ENCODE data around the gene DCST1.
A peak's percentile ranks its signal among the peaks of the same experiment; 100 is the strongest.

The DCST1 gene

DNA sequence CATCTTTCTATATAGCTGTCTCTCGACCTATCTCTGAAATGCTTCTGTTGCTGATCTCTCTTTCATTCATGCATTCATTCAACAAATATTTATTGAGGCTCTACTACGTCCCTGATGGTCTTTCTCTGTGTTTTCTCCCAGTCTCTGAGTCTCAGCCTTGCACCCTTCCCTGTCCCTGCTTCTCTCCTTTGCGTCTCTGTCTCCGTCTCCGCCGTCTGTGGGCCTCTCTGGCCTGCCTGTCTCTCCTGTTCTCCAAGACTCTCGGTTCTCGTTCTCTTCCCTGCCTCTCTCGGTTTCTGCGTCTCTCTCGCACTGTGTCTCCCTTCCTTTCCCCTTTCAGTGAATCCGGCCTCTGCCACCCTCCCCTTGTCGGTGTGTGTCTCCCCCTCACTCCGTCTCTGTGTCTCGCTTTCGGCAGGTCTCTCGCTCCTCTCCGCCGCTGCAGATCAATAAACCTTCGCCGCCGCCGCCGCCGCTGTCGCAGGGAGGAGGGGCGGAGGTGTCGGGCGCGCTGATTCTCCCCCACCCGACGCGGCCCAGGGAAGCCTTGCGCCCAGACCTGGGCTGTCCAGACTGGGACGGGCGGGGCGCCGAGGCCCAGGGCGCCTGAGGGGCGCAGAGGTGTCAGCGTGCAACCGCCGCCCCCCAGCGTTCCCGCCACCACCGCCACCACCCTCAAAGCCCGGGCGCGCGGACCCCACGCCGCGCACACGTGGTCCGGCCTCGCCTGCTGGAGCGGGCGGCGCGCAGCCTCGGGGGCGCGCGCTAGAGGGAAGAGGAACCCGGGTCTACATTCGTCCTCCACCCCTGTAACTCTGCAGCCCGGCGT lies 48.1 kb downstream of the DCST1 start:
- peak overlapping the region; percentile 71 for H3K27ac Mint-ChIP-seq
- peak overlapping the region; percentile 73 for H3K4me3 Mint-ChIP-seq
- H3K4me1 Mint-ChIP-seq (ENCODE audit: low read depth): peaks cover 42% of the 10 kb centered on the region
- peaks cover 48% of the 10 kb centered on the region for H3K27me3 Mint-ChIP-seq (ENCODE audit: low read depth)
- peaks cover 5% of the 10 kb centered on the region for H3K36me3 Mint-ChIP-seq (ENCODE audit: low read depth)
- H3K9me3 Mint-ChIP-seq: no peaks in the 10 kb centered on the region

DNA sequence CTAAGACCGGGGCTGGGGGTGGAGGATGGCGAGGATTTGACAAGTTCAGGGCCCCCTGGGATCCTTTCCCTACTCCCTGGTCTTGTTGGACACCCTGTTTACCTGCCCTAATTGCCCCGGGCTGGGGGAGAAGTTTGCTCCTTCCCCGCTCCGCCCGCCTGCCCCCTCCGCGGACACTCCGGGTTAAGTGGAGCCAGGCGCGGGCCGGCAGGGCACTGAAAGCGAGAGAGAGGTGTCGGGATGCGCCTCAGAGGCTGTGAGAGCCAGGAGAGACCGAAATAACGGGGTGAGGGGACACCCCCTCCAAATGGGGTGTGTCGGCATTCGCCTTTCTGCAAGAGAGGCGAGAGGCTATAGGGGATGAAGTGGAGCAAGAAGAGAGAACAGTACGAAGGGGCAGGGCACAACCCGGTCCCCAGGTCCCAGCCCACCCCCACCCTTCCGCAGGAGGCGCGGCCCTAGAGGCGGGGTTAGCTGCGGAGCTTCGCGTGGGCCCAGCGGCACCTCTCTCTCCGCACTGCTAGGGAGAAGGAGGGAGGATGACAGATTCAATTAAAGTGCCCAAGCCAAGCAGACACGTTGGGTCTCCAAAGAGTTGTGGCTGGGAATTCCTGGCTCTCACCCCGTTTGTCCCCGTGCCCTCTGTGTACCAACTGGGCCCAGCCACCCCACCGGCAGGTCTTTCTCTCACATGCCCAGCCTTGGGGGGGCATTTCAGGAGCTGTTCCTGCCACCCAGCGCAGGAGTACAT lies 48.9 kb downstream of the DCST1 start:
- peaks cover 5% of the 10 kb centered on the region for H3K36me3 Mint-ChIP-seq (ENCODE audit: low read depth)
- H3K4me1 Mint-ChIP-seq (ENCODE audit: low read depth): peaks cover 42% of the 10 kb centered on the region
- peaks cover 47% of the 10 kb centered on the region for H3K27me3 Mint-ChIP-seq (ENCODE audit: low read depth)
- H3K4me3 Mint-ChIP-seq: peak overlapping the region; percentile 56
- H3K27ac Mint-ChIP-seq: no peak overlapping the region
- H3K9me3 Mint-ChIP-seq: no peaks in the 10 kb centered on the region

DNA sequence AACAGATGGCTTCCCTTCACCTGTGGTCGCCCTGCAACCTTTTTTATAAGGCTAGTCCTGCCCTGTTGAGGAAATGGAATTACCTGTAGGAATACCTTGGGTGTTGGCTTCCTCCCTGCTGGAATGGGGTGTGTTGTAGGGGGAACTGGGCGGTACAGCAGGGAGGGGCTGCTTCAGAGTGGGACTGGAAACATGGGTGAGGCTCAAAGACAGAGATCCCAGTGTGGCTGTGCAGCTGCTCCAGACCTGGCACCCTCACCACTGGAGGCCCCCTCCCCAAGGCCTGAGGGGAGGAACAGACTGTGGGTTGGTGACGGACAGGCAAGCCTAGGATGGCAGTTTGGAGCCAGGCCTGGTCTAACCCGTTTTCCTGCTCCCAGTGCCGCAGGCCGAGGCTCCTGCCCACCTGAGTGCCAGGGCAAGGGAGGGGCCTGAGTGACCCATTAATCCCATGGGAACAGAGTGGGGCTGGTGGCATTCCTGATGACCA lies 49.5 kb downstream of the DCST1 start:
- peaks cover 5% of the 10 kb centered on the region for H3K36me3 Mint-ChIP-seq (ENCODE audit: low read depth)
- H3K27me3 Mint-ChIP-seq (ENCODE audit: low read depth): peaks cover 41% of the 10 kb centered on the region
- H3K9me3 Mint-ChIP-seq: no peaks in the 10 kb centered on the region
- no peak overlapping the region for H3K4me3 Mint-ChIP-seq
- peaks cover 38% of the 10 kb centered on the region for H3K4me1 Mint-ChIP-seq (ENCODE audit: low read depth)
- no peak overlapping the region for H3K27ac Mint-ChIP-seq

DNA sequence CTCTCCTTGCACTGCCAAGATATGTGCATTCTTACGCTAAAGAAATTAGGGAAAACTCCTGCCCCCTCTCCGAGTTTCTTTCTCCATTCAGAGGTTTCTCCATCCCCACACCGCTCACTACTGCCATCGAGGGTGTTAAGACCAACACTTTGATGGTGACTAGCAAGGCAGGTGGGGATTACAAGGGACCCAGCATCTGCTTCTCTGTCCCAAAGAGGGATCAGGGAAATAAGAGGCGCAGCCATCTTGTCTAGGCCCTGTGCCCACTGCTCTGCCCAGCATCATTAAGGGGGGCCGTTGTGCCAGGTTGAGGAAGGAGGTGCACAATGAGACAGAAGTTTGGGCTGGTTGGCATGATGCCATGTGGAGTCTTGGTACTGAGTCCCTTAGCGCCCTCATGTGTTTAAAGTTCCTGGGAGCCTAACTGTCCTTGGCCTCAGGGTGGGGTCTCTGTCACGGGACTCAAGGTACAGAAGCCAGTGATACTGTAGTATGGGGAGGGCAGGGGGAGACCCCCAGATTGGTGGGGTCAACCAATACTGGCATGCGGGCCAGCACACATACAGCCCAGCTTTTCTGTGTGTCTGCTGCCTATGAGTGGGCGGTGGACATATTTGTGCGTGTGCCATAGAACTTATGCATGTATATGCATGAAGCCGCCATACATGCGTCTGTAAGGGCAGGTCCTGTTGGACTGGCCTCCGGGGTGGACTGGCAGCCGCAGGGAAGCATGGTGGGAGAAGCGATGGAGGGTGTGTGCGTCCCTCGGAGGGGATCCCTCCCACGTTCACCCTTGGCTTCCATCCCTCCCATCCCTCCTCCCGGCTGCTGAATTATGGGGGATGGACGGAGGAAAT lies 50.5 kb downstream of the DCST1 start:
- H3K36me3 Mint-ChIP-seq (ENCODE audit: low read depth): peaks cover 5% of the 10 kb centered on the region
- peak overlapping the region; percentile 88 for H3K27ac Mint-ChIP-seq
- no peaks in the 10 kb centered on the region for H3K9me3 Mint-ChIP-seq
- H3K4me1 Mint-ChIP-seq (ENCODE audit: low read depth): peaks cover 38% of the 10 kb centered on the region
- peak overlapping the region; percentile 88 for H3K4me3 Mint-ChIP-seq
- H3K27me3 Mint-ChIP-seq (ENCODE audit: low read depth): peaks cover 36% of the 10 kb centered on the region

DNA sequence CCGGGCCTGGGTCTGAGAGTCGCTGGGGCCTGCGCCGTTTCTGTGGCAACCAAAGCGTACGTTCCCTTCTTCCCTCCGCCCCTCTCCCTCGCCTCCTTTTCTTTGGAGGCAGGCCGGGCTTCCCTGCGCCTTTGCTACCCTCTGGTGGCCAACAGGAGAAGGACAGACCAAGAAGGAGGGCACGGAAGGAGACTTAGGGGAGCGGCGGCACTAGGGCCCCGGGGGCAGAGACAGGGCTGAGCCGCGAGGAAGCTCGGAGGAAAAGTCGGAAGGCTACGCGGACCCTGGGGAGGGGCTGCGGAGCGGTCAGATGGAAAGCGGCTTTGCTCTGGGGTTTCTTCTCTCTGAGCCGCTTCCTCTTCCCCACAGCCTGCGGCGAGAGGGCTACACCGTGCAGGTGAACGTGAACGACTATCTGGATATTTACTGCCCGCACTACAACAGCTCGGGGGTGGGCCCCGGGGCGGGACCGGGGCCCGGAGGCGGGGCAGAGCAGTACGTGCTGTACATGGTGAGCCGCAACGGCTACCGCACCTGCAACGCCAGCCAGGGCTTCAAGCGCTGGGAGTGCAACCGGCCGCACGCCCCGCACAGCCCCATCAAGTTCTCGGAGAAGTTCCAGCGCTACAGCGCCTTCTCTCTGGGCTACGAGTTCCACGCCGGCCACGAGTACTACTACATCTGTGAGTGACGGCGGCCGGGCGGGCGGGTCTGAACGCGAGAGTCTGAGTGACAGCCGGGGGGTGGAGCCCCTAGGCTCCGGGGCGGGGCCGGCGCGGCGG lies 51.3 kb downstream of the DCST1 start:
- peaks cover 2% of the 10 kb centered on the region for H3K36me3 Mint-ChIP-seq (ENCODE audit: low read depth)
- H3K4me1 Mint-ChIP-seq (ENCODE audit: low read depth): peaks cover 33% of the 10 kb centered on the region
- H3K27me3 Mint-ChIP-seq (ENCODE audit: low read depth): peaks cover 28% of the 10 kb centered on the region
- H3K4me3 Mint-ChIP-seq: peak overlapping the region; percentile 88
- H3K9me3 Mint-ChIP-seq: no peaks in the 10 kb centered on the region
- peak overlapping the region; percentile 88 for H3K27ac Mint-ChIP-seq

DNA sequence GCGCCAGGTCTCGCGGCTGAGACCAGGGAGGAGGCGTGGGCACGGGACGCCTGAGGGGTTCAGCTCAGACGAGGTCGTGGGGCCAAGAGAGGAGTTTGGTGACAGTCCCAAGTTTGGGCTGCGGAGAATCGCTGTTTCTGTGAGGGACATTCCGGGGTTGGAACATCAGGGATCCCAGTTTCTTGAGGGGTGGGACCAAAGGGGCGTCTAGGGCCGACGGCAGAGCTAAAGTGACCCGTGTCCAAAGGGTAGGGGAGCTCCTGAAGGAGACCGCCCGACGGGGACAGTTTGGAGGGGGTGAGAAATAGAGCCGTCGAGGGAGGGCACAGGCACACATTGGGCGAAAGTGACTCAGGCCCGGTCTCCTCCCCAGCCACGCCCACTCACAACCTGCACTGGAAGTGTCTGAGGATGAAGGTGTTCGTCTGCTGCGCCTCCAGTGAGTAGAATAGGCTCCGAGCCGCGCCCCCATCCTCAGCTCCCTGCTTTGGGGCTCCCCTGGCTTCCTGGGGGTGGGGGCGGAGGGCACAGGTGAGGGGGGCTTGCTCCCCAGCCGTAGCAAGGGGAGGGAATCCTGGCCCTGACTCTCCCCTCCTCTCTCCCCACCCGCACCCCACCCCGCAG lies 52.0 kb downstream of the DCST1 start:
- peaks cover 33% of the 10 kb centered on the region for H3K4me1 Mint-ChIP-seq (ENCODE audit: low read depth)
- H3K27me3 Mint-ChIP-seq (ENCODE audit: low read depth): peaks cover 26% of the 10 kb centered on the region
- peak overlapping the region; percentile 88 for H3K4me3 Mint-ChIP-seq
- H3K9me3 Mint-ChIP-seq: no peaks in the 10 kb centered on the region
- H3K27ac Mint-ChIP-seq: peak overlapping the region; percentile 88
- peaks cover 2% of the 10 kb centered on the region for H3K36me3 Mint-ChIP-seq (ENCODE audit: low read depth)

DNA sequence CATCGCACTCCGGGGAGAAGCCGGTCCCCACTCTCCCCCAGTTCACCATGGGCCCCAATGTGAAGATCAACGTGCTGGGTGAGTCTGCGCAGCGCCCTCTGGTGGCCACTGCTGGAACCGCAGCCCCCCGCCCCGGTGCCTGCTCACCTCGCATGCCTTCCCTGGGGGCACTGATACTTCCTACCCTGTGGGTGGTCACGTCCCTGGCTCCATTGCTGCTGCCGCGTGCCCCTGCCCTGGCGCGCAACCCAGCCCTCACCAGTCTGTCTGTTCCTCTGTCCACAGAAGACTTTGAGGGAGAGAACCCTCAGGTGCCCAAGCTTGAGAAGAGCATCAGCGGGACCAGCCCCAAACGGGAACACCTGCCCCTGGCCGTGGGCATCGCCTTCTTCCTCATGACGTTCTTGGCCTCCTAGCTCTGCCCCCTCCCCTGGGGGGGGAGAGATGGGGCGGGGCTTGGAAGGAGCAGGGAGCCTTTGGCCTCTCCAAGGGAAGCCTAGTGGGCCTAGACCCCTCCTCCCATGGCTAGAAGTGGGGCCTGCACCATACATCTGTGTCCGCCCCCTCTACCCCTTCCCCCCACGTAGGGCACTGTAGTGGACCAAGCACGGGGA lies 52.6 kb downstream of the DCST1 start:
- peak overlapping the region; percentile 61 for H3K4me3 Mint-ChIP-seq
- H3K27me3 Mint-ChIP-seq (ENCODE audit: low read depth): peaks cover 23% of the 10 kb centered on the region
- H3K36me3 Mint-ChIP-seq (ENCODE audit: low read depth): peaks cover 2% of the 10 kb centered on the region
- no peaks in the 10 kb centered on the region for H3K9me3 Mint-ChIP-seq
- H3K4me1 Mint-ChIP-seq (ENCODE audit: low read depth): peaks cover 32% of the 10 kb centered on the region
- peak overlapping the region; percentile 15 for H3K27ac Mint-ChIP-seq

DNA sequence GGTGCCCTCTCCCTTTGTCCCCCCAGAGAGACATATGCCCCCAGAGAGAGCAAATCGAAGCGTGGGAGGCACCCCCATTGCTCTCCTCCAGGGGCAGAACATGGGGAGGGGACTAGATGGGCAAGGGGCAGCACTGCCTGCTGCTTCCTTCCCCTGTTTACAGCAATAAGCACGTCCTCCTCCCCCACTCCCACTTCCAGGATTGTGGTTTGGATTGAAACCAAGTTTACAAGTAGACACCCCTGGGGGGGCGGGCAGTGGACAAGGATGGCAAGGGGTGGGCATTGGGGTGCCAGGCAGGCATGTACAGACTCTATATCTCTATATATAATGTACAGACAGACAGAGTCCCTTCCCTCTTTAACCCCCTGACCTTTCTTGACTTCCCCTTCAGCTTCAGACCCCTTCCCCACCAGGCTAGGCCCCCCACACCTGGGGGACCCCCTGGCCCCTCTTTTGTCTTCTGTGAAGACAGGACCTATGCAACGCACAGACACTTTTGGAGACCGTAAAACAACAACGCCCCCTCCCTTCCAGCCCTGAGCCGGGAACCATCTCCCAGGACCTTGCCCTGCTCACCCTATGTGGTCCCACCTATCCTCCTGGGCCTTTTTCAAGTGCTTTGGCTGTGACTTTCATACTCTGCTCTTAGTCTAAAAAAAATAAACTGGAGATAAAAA lies 53.4 kb downstream of the DCST1 start:
- H3K27me3 Mint-ChIP-seq (ENCODE audit: low read depth): peaks cover 16% of the 10 kb centered on the region
- peaks cover 28% of the 10 kb centered on the region for H3K4me1 Mint-ChIP-seq (ENCODE audit: low read depth)
- H3K9me3 Mint-ChIP-seq: no peaks in the 10 kb centered on the region
- H3K36me3 Mint-ChIP-seq (ENCODE audit: low read depth): no peaks in the 10 kb centered on the region
- no peak overlapping the region for H3K27ac Mint-ChIP-seq
- no peak overlapping the region for H3K4me3 Mint-ChIP-seq

DNA sequence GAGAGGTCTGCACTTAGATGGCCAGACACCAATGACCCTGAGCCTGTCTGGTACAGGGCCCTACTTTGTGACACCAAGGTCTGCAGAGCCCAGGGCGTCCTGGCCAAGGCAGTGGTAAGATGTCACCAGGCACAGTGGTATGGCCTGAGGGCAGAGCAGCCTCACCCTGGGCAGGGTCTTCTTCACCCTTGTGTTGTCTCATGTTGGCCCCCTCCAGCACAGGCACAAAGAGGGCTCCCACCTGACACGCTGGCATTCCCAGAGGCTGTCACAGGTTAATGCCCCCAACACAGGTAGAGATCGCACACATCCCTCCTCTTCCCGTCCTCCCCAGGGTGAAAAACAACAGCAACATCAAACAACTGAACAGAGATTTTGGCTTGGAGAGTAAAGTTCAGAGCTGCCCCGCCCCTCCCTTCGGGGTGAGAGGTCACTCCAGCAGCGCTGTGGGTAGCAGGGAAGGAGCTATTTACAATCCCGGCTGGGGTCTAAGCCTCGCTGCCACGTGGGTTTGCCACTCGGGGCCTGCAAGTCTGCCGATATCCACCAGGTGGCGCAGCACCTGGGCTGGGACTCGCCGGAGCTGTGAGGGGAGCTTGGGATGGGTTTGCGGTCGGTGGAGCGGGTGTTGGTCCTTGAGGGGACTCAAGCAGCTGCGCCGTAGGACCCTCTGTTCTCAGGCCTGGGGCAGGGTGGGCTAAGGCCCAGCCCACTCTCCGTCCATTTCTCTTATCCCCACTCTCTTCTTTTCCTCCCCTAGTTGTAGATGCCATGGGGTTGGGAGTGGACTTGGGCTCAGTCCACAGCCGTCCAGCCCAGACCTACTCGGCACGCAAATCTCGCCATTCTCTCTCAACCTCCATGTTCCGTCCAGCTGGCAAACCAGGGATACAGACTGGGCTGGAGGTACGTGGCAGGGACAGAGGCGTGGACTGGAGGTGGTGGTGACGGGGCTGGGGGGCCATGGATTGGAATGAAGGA lies 57.7 kb downstream of the DCST1 start:
- H3K27ac Mint-ChIP-seq: no peak overlapping the region
- H3K9me3 Mint-ChIP-seq: no peaks in the 10 kb centered on the region
- H3K4me3 Mint-ChIP-seq: no peak overlapping the region
- no peaks in the 10 kb centered on the region for H3K36me3 Mint-ChIP-seq (ENCODE audit: low read depth)
- H3K4me1 Mint-ChIP-seq (ENCODE audit: low read depth): peaks cover 3% of the 10 kb centered on the region
- H3K27me3 Mint-ChIP-seq (ENCODE audit: low read depth): peaks cover 19% of the 10 kb centered on the region

DNA sequence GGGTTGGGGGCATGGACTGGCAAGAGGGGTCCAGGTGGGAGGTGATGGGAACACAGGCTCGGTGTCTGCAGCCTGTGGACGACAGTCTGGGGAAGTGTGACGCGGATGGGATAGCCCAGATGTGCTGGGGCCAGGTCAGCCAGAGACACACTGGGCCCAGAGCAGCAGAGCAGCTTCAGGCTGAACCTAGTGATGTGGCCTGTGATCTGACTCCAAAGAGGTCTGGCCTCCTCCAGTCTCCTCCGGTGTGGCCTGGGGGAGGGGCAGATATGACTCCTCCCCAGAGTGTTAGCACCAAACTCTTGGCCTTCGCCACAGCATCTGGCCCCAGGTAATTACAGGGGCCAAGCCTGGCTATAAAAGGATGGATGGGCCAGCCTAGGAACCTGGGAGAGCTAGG lies 58.5 kb downstream of the DCST1 start:
- Mint-ChIP-seq H3K27ac (no peak overlapping the region), H3K4me3 (no peak overlapping the region), H3K27me3 (ENCODE audit: low read depth) (peaks cover 21% of the 10 kb centered on the region), H3K9me3 (no peaks in the 10 kb centered on the region), H3K4me1 (ENCODE audit: low read depth) (peaks cover 3% of the 10 kb centered on the region), H3K36me3 (ENCODE audit: low read depth) (no peaks in the 10 kb centered on the region)

DNA sequence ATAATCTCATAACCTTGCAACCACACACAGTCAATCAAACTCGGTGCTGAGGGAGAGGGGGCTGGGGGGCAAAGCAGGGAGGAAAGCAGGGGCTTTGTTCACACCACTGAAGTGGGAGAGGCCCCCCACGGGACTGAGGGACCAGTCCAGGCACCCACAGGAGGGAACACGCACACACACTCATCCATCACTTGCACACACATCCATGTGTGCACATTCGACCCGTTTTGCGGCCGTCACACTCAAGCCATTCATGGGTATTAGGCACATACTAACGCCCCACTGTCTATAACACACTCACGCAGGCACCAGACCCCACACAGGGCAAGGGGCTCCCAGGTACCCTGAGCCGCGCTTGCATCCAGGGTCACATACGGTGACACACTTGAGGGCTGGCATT lies 59.0 kb downstream of the DCST1 start:
- H3K27ac Mint-ChIP-seq: no peak overlapping the region
- no peaks in the 10 kb centered on the region for H3K36me3 Mint-ChIP-seq (ENCODE audit: low read depth)
- peaks cover 21% of the 10 kb centered on the region for H3K27me3 Mint-ChIP-seq (ENCODE audit: low read depth)
- no peaks in the 10 kb centered on the region for H3K9me3 Mint-ChIP-seq
- no peak overlapping the region for H3K4me3 Mint-ChIP-seq
- H3K4me1 Mint-ChIP-seq (ENCODE audit: low read depth): peaks cover 3% of the 10 kb centered on the region
